ENCODE results near the gene RPN2.
A peak's percentile ranks its signal among the peaks of the same experiment; 100 is the strongest.

Gene RPN2

DNA sequence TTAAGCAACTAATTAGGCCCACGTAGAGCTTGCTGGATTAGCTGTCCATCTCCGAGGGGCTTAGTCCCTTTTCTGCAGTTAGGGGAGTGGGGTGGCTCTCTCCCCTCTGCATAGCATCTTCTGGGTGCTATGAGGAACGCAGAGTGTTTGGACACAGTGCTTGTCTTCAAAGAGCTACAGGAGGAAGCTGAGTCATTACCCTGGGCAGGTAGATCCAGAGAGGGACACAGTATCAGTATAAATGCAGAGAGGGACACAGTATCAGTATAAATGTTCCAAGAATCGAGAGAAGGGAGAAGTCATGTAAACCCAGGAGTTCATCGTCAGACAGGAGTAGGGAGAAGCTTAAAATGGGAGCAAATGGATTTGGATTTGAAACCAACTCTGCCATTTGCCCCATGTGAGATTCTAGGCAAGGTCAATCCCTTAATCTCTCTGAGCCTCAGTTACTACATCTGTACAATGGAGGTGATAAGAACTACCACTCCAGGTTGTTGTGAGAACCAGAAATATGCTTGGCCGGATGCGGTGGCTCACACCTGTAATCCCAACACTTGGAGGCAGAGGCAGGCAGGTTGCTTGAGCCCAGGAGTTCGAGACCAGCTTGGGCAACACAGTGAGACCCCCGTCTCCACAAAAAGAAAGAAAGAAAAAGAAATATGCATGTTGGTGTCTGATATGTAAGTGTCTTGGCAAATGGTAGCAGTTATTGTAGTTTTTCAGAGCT is 88.0 kb downstream of the RPN2 start:
- TF ChIP-seq CTCF (IDR thresholded peaks at IDR 0.05) = no peak
- Mint-ChIP-seq H3K36me3 (ENCODE audit: low read depth) (no peaks in the 10 kb centered on the region), H3K27me3 (ENCODE audit: low read depth, poor library complexity) (peaks cover 16% of the 10 kb centered on the region), H3K27ac (no peak overlapping the region), H3K9me3 (no peaks in the 10 kb centered on the region), H3K4me1 (peaks cover 24% of the 10 kb centered on the region), H3K4me3 (no peak overlapping the region)
- no peak for DNase-seq

DNA sequence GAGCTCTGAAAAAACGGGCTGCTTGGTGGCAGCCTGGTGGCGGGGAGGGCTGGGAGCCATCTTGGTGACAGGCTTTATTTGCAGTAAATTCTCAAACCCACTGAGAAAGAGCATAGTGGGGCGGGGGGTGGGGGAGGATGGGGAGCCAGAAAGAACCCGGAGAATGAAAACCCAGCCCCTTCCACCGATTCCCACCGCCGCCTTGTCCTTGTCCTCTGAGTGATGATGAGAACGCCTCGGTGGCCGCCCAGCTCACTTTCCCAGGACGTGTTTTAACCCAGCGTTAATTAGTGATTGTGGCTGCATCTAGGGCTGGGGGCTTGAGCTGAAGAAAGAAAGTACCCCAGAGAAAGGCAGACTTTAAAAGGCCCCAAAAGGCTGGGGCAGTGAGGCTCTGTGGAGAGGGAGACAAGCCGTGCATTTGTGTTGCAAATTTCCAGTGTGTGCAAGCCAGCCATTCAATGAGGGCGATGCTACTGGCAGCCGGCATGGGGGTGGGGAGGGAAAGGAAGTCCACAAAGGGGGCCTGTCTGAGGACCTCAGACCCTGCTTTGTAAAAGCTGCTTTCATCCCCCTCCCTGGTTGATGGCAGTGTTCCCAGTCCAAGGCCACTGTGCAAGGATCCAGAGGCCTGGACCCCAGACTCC is 88.7 kb downstream of the RPN2 start:
- Mint-ChIP-seq H3K9me3 (no peaks in the 10 kb centered on the region), H3K27me3 (ENCODE audit: low read depth, poor library complexity) (peaks cover 17% of the 10 kb centered on the region), H3K36me3 (ENCODE audit: low read depth) (no peaks in the 10 kb centered on the region), H3K27ac (no peak overlapping the region), H3K4me3 (no peak overlapping the region), H3K4me1 (peaks cover 19% of the 10 kb centered on the region)
- no peak for TF ChIP-seq CTCF (IDR thresholded peaks at IDR 0.05)
- DNase-seq = no peak

- H3K4me3 Mint-ChIP-seq = no peak overlapping the region
- peaks cover 19% of the 10 kb centered on the region for H3K4me1 Mint-ChIP-seq
- H3K27ac Mint-ChIP-seq = peak overlapping the region; percentile 32
- DNase-seq = no peak
- TF ChIP-seq CTCF (IDR thresholded peaks at IDR 0.05) = no peak
- peaks cover 25% of the 10 kb centered on the region for H3K27me3 Mint-ChIP-seq (ENCODE audit: low read depth, poor library complexity)
- H3K9me3 Mint-ChIP-seq = no peaks in the 10 kb centered on the region
- no peaks in the 10 kb centered on the region for H3K36me3 Mint-ChIP-seq (ENCODE audit: low read depth)
Measured at GRCh38 chr20:37270576-37271420, 91.7 kb downstream of the RPN2 start.

DNA sequence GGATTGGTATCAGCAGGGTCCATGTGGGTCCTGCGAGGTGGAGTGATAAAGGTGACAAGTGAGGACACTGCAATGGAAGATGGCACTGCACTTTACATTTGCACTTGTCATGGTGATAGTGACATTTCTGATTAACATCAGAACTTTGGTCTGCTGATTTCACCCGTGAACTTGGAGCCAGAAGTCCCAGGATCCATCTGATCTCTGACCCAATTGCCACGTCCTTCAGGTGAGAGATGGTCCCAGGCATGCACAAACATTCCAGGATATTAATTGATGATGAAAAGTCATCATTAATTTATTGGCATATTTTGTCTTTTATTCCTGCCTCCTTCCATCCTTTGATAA is 92.3 kb downstream of the RPN2 start:
- H3K4me1 Mint-ChIP-seq = peaks cover 19% of the 10 kb centered on the region
- no peak for DNase-seq
- H3K27me3 Mint-ChIP-seq (ENCODE audit: low read depth, poor library complexity) = peaks cover 29% of the 10 kb centered on the region
- H3K4me3 Mint-ChIP-seq = no peak overlapping the region
- no peak for TF ChIP-seq CTCF (IDR thresholded peaks at IDR 0.05)
- H3K36me3 Mint-ChIP-seq (ENCODE audit: low read depth) = no peaks in the 10 kb centered on the region
- no peak overlapping the region for H3K27ac Mint-ChIP-seq
- H3K9me3 Mint-ChIP-seq = no peaks in the 10 kb centered on the region

DNA sequence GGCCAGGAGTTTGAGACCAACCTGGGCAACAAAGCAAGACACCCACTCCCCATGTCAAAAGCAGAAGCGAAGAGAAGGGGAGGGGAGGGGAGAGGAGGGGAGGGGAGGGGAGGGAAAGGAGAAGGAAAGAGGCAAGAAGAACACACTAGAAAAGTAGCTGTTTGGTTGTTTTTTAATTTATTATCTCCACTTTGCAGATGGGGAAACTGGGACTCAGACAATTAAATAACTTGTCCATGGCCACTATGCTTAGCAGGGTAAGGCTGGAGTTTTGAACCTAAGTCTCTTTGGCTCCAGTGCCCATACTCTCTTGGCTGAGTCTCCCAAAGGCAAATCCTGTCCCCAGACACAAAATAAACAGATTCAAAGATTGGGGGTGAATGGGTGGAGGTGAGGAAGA is 94.9 kb downstream of the RPN2 start:
- H3K27ac Mint-ChIP-seq = no peak overlapping the region
- H3K4me1 Mint-ChIP-seq = peaks cover 16% of the 10 kb centered on the region
- H3K4me3 Mint-ChIP-seq = no peak overlapping the region
- TF ChIP-seq CTCF (IDR thresholded peaks at IDR 0.05) = no peak
- no peak for DNase-seq
- H3K9me3 Mint-ChIP-seq = no peaks in the 10 kb centered on the region
- no peaks in the 10 kb centered on the region for H3K36me3 Mint-ChIP-seq (ENCODE audit: low read depth)
- H3K27me3 Mint-ChIP-seq (ENCODE audit: low read depth, poor library complexity) = peaks cover 31% of the 10 kb centered on the region

All from nephron progenitor cell (in vitro differentiated cells).